HG02623 (cell line): ENCODE results near the gene PPP2R5C.

Experiments
- ATAC-seq: cut with Tn5 transposase; IDR thresholded peaks from one replicate; pipeline ENCODE4 v1.9.1; 2021; ENCODE audit warnings: moderate library complexity; ENCODE audit not compliant: unreplicated experiment

Gene PPP2R5C

GRCh38 chr14:101813171-101813759, 51.8 kb downstream of the PPP2R5C start:
- no peak for ATAC-seq

- ATAC-seq = no peak
Measured at GRCh38 chr14:101813833-101814232, 52.3 kb downstream of the PPP2R5C start.

GRCh38 chr14:101814934-101815333, 53.4 kb downstream of the PPP2R5C start:
- ATAC-seq = no peak

DNA sequence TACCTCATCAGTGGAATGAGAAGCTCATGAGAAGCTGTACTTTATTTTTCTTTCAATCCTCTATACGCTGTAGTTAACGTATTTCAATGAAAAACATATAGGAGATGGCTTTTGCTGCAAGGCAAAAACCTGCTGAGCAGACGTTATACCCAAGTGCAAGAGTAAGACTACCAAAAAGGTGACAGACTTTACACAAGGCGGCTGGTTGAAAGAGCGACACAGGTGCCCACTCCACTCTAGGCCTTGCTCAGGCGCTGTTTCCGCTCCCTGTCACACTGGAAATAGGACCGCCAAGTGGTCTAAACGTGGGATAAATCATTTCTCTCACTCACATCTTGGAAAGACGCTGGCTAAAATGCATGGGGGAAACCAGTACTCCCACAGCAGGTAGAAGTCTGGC, 54.5 kb downstream of the PPP2R5C start:
- no peak for ATAC-seq

- ATAC-seq = no peak
Measured at GRCh38 chr14:101817501-101818001, 56.0 kb downstream of the PPP2R5C start.

DNA sequence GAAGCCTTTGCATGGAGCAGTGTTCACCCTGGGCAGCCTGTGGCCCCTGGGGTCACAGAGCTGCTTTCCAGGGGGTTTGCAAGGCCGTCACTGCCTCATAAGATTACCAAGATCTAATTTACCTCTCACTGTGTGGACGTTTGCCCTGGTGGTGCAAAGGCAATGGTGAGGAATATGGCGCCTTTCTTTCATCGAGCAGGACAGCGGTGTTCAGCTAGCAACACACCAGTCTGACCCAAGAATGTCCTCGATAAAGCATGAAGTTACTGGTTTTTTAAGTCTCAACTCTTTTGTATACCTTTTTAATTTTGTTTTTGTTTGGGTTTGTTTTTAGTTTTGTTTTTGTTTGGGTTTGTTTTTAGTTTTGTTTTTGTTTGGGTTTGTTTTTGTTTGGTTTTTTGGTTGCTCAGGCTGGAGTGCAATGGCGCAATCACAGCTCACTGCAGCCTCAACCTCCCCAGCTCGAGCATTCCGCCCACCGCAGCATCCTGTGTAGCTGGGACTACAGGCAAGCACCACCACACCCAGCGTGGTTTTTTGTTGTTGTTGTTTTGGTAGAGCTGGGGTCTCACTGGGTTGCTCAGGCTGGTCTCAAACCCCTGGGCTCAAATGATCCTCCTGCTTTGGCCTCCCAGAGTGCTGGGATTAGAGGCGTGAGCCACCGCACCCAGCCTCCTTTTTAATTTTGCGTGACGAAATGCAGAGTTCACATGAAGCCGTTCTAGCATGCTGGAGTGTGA, 57.9 kb downstream of the PPP2R5C start:
- no peak for ATAC-seq

DNA sequence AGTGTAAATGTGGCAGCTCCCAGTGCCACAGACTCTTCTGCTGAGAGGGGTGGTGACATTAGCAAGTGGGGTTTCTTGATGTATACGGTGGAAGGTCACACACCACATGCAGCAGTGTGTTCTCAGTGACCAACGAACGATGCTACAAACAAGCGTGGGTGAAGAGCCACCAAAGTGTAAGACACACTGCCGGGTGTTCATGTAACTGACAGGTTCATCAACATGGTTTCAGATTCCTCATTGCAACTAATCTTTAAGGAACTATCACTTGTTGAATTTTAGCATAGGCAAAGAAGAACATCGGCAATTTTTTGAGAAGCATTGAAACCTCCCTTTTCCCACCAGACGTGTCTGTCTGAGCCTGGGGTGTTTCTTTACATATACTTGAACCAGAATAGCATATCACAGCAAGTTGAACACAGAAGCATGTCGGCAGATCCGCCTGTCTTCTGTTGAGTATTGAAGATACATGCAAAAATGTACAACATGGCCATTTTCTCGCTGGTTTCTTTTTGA, 58.8 kb downstream of the PPP2R5C start:
- ATAC-seq = no peak

DNA sequence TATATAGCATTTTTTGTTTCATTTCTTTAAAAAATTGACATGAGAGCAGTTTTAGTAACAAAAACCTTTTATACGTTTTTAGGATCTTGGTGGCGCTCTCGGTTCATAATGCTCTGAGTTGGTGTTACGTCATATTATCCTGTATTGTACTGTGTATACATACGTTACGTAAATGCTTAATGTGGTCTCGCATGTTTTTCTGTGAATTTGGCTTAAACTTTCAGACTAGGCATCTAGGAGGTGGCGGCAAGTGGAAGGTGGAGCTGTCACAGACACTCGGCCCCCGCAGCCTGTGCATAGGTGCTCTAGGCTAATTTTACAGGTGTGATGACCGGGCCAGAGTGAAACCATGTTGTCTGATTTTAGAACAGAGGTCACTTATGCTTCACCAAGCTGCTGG, 60.0 kb downstream of the PPP2R5C start:
- ATAC-seq = no peak

- no peak for ATAC-seq
Measured at GRCh38 chr14:101823066-101823465, 61.6 kb downstream of the PPP2R5C start.

- no peak for ATAC-seq
Measured at GRCh38 chr14:101823511-101824120, 62.1 kb downstream of the PPP2R5C start.

- ATAC-seq = no peak
Measured at GRCh38 chr14:101824339-101824727, 62.8 kb downstream of the PPP2R5C start.

DNA sequence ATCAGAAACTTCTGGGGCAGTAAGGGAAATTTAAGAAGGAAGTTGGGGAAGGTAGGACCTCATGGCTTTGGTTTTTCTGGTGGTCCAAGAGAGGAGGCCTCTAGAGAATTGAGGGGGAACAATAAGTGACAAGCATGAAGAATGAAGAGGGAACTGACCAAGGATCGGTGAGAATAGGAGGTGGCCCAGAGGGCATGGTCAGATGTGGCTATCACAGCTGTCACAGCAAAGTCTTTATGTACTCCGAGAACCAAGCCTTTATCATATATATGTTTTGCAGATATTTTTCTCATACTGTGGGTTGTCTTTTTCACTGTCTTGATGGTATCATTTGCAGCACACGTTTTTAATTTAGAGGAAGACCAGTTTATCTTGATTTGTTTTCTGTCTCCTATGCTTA, 64.3 kb downstream of the PPP2R5C start:
- no peak for ATAC-seq

GRCh38 chr14:101826351-101826750, 64.8 kb downstream of the PPP2R5C start:
- ATAC-seq = no peak

GRCh38 chr14:101827286-101827685, 65.8 kb downstream of the PPP2R5C start:
- ATAC-seq = no peak

DNA sequence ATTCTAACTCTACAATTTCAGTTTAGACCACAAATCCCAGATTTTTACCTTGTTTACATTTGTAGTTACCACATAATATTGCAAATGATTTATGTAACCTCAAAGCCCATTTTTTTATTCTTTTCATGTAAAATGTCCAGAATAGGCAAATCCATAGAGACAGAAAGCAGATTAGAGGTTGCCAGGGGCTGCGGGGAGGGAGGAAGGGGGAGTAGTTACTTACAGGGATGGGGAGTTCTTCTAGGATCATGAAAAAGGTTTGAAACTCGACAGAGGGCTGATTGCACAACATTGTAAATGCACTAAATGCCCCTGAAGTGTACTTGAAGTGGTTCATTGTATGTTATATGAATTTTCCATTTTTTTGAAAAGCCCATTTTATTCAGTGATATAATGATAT, 66.5 kb downstream of the PPP2R5C start:
- ATAC-seq = no peak

GRCh38 chr14:101830271-101830670, 68.8 kb downstream of the PPP2R5C start:
- ATAC-seq = no peak

DNA sequence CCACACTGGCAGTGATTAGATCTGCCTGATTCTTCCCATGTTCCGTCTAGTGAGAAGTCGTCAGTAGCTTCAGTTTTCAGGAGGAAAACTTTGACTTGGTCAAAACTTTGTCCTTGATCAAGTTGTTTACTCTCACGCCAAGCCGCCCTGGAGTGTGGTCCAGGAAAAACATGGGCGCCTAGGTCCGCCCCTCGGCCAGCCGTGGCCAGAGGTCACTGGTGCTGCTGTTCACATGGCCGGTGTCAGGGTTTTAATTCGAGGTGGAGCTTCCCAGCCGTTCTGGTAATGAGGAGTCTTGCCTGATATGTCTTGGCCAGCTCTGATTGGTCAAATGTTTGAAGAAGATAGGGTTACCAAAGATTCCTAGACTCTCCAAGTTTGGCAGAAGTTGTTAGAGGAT, 71.5 kb downstream of the PPP2R5C start:
- ATAC-seq = no peak

GRCh38 chr14:101834397-101834796, 72.9 kb downstream of the PPP2R5C start:
- no peak for ATAC-seq

DNA sequence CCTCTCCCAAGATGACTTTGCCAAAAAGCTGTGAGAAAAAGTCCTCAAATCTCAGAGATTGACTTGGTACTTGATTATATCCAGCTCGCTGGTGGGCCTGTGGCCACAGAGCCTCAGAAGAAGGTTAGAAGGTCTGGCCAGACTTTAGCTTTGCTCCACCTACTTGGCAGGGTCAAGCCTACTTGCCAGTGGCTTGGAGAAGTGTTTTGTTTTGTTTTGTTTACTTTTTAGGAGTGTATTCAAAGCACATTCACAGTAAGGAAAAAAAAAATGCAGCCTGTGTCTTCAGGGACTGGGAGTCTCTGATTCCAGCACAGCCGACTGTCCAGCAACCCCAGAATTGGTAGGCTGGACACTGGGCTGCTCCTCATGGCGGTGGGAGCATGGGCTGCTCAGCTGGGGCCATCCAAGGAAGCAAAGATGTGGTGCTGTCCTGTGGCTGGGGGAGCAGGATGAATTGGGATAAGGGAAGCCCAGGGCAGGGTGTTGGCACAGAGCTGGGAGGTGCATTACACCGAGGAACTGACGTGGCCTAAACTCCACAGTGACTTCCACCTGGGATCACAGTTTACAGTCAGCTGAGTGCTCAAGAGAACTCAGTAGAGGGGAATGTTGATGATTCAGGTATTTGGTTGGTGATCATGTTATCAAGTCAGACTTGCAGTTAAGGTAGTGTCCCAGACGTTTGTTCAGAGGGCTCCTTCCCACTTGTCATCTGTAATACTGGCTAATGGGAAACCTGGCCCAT, 73.5 kb downstream of the PPP2R5C start:
- ATAC-seq = no peak

DNA sequence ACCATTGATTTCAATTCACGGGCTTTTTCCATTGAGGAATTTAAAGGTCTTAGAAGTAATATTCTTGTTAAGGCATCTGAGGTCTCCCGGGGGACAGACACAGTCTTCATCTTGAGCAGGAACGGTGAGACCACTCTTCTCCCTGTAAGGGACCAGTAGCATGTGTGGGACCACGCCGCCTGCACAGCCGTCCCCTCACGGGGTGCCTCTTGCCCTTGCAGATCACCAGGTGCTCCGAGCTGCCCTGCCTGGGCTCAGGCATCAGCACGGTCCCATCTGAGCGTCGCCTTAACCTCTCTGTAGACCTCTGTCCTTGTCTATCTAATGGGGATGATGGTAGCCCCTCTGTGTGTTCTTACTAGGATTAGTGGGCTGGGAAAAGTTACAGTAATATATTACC, 74.1 kb downstream of the PPP2R5C start:
- ATAC-seq = no peak

DNA sequence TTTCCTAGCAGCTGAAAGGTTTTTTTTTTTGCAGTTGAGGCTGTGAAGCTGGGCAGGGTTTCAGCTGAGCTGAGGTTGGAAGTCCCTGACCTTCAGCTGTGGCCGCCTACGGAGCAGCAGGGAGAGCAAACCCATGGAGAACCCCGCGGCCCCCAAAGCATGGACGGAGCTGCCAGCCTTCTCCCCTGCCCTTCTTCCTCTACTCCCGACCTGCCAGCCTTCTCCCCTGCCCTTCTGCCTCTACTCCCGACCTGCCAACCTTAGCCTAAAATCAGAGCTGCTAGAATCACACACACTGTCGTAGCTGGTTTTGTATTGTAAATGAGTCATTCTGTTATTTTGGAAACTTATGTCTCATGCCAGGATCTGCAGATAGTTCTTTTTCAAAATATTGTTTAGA, 74.6 kb downstream of the PPP2R5C start:
- no peak for ATAC-seq
